GM20000 (cell line): Measurements from ENCODE around the gene KIF16B.

ENCODE experiments used
- DNase-seq: peaks from one replicate; pipeline ENCODE4 v3.0.0; 2012; ENCODE audit warnings: low spot score
- TF ChIP-seq, protein P1 (sequence below): IDR thresholded peaks from 2 replicates; pipeline ENCODE4 v1.5.1; 2012; ENCODE audit warnings: mild to moderate bottlenecking, control low read depth; ENCODE audit errors: extremely low read depth, missing control alignments

The KIF16B gene

DNA sequence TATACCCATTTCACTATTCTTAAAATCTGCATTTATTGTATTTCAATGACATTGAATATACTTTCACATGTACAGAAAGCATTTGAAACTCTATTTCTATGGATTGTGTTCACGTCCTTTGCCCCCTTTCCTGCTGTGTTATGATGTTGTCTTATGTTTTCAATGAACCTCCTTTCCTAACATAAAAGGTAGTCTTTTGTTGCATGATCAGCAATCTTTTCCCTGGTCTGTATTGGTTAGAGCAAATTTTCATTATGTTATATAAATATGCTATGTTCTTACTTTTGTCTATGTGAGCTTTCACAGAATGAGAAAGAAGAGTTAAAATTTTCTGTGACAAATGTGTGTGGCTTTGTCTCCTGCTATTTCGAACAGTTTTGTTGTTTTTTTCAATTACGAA lies 73.1 kb downstream of the KIF16B start:
- TF ChIP-seq, protein P1, sequence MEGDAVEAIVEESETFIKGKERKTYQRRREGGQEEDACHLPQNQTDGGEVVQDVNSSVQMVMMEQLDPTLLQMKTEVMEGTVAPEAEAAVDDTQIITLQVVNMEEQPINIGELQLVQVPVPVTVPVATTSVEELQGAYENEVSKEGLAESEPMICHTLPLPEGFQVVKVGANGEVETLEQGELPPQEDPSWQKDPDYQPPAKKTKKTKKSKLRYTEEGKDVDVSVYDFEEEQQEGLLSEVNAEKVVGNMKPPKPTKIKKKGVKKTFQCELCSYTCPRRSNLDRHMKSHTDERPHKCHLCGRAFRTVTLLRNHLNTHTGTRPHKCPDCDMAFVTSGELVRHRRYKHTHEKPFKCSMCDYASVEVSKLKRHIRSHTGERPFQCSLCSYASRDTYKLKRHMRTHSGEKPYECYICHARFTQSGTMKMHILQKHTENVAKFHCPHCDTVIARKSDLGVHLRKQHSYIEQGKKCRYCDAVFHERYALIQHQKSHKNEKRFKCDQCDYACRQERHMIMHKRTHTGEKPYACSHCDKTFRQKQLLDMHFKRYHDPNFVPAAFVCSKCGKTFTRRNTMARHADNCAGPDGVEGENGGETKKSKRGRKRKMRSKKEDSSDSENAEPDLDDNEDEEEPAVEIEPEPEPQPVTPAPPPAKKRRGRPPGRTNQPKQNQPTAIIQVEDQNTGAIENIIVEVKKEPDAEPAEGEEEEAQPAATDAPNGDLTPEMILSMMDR, result no peak
- DNase-seq, result no peak

DNA sequence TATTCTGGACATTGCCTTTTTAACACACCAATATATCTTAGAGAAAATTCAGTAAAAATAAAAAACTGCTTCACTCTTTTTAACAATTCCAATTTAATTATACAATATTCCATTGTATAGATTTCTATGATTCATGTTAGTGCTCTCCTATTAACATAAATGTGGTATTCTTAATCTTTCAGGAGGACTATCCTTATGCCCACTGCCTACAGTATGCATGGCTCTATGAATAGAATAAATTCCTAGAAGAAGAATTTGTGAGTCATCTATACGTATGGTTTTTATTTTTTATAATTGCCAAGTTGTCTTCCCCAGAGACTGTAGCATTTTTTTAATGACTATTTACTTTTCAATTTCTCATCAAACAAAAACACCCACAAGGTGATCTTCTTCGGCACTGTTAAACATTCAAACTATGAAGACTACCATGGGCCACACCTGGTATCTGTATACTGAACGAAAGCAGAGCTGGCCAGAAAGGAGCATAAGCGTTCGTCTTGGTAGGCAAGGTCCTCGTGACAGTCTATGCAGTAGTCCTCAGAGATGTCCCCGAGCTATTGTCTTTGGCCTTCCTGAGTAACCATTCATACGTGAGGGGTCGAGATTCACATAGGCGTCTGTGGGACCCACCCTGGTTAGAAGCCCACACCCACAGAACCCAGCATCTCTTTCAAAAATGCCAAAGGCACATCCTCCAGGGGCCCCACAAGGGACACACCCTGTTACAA lies 74.6 kb downstream of the KIF16B start:
- no peak for DNase-seq
- TF ChIP-seq, protein P1, result no peak

DNA sequence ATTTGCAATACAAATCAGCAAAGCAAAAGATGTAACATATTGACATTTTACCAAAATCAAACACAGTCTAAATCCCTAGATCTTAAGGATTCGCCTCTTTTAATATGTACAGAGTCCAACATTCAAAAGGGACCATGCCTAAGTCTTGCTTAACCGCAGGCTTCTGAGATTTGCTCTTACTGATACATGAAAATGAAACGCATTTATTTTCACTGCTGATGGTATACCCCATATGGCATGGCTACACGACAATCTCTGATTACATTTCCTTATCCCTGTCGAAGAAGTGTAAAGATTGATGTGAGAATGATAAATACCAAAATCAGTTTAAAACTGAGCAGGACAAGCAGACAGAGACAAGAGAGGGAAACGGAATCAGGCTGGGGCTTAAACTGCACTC lies 75.4 kb downstream of the KIF16B start:
- TF ChIP-seq, protein P1, result no peak
- no peak for DNase-seq

DNA sequence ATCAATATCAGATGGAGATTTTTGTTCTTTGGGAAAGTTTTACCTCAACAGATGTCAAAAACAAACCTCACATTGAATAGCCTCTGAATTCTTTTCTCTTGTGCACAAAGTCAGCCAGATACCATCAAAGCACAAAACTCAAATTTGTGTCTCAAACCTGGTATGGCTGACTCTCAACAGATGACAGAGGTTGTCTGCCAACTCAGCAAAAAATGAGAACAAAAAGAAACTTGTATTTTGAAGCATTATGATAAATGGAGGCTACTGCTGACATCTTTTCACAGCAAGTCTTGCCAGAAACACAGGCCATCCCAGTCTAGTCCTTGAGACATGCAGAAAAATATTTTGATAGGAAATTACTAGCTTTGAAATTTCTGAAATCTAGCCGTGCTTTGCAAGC lies 79.8 kb downstream of the KIF16B start:
- TF ChIP-seq, protein P1, result no peak
- no peak for DNase-seq

DNA sequence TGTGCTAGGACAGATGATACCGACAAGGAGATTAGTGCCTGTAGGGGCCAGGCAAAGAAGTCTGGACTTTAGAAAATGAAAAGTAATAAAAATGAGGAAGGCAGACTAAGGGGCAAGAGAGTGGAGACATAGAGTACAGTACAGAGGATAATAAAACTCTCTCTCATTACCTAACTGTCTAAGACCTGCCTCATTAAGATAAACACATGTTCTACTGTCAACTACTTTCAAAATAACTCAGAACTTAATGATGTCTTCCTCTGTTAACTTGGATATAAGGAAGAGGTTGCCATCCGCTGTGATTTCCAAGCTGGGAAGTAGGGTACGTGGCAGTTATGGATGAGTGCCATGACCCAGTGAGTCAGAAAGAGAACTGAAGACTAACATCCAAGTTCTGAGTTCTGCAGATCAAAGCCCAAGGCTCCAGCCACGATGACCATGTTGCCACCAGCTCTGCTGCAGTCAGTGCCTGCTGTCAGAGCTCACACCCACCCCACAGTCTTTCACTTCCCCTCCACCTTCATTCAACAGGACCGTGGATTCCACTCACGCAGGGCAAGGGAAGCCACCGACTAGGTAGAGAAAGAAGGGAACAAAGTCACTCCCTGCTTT lies 81.8 kb downstream of the KIF16B start:
- DNase-seq, result no peak
- TF ChIP-seq, protein P1, result no peak

DNA sequence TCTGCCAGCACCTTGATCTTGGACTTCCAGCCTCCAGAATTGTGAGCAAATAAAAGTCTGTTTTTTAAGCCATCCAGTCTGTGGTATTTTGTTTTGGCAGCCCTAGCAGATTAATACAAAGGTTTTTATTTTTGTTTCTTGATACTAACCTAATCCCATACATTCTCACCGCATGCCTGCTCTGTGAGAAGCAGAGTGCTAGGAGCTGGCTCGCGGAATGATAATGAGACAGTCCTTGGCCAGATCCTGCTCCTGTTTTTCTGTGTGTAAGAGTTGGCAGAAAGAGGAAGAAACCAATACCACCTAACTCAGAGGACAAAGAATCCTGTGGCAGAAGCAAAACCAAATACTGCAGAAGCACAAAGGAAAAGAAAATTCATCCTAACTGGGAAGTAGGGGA lies 82.6 kb downstream of the KIF16B start:
- TF ChIP-seq, protein P1, result no peak
- no peak for DNase-seq

DNA sequence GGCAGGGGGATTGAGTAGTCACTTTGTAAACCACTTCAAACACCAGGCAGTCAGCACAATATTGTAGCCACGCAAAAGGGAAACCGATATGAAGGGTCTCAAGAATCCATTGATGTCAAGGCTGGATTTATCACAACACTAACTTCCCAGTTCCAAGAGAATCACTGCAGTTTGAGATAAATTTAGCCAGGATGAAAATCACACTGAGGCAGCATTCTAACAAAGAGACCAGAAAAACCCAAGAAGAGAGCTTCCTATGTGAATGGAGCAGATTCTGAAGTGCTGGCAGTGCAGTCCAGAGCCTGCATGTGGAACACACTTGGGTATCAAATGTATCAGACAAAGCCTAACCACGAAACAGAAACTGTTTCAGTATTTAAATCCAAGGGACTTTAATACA lies 84.6 kb downstream of the KIF16B start:
- DNase-seq, result no peak
- TF ChIP-seq, protein P1, result no peak
